ENCODE results near the gene SPATS2. TPM values are rescaled to one million over a fixed set of nuclear protein-coding genes. Genes with fewer than 3 reads are reported as not detected.
A peak's percentile ranks its signal among the peaks of the same experiment; 100 is the strongest.
"Not testable (repeated sequence)": the region's sequence is repeated elsewhere in the genome, so short reads cannot be mapped to it uniquely, and the experiment has no call there.

SPATS2 gene
- total and polyA plus RNA-seq, 2 of the 4 experiments (the other 2 are of a cell fraction), result 50.6 to 63.3 TPM

- intact Hi-C loops (cut with micrococcal nuclease), result no loop called here
- Histone ChIP-seq H2BK120ac (ENCODE audit: low read depth, low read length) (no peak overlapping the region), H3K27me3 (ENCODE audit: control insufficient read depth, insufficient read depth, low read length) (peaks cover 34% of the 10 kb centered on the region), H4K5ac (ENCODE audit: low read depth, low read length) (no peak overlapping the region), H3K4me3 (ENCODE audit: insufficient read depth, low read depth, low read length) (no peak overlapping the region), H4K8ac (ENCODE audit: low read depth in 2 of 2, low read length in 2 of 2) (no peak overlapping the region), H2BK5ac (ENCODE audit: low read depth, low read length, poor library complexity, severe bottlenecking) (no peak overlapping the region), H3K27ac (ENCODE audit: insufficient read depth, low read length) (no peak overlapping the region), H2AK5ac (ENCODE audit: low read depth, low read length) (no peak overlapping the region), H4K91ac (ENCODE audit: insufficient read depth, low read depth, low read length) (no peak overlapping the region), H2AK9ac (replicated peaks; ENCODE audit: low read depth, low read length, poor library complexity) (no peak overlapping the region), H3K9ac (ENCODE audit: low read depth, low read length) (no peak overlapping the region), H2AFZ (replicated peaks; ENCODE audit: low read length, poor library complexity) (peak overlapping the region; percentile 55), H3K14ac (replicated peaks; ENCODE audit: low read depth, low read length) (no peak overlapping the region), H3K36me3 (ENCODE audit: control insufficient read depth, insufficient read depth, low read length) (peaks cover 6% of the 10 kb centered on the region), H3K23ac (ENCODE audit: low read depth, low read length) (no peak overlapping the region), H3K9me3 (ENCODE audit: control insufficient read depth, insufficient read depth, low read length) (no peaks in the 10 kb centered on the region), H3K4me1 (ENCODE audit: control insufficient read depth, insufficient read depth, low read length) (no peaks in the 10 kb centered on the region), H4K20me1 (ENCODE audit: insufficient read depth, low read length) (no peaks in the 10 kb centered on the region), H2BK15ac (ENCODE audit: low read depth, low read length) (no peak overlapping the region), H3K79me1 (ENCODE audit: low read depth in 1 of 2, low read length in 2 of 2) (no peaks in the 10 kb centered on the region), H3K18ac (ENCODE audit: low read depth, low read length) (no peak overlapping the region), H3K56ac (ENCODE audit: extremely low read depth, insufficient read depth, low read length) (no peak overlapping the region), H3K4me2 (ENCODE audit: low read depth, low read length) (no peak overlapping the region), H2BK20ac (ENCODE audit: low read depth, low read length) (no peak overlapping the region), H3K4ac (ENCODE audit: low read depth, low read length) (no peak overlapping the region), H3K9me1 (ENCODE audit: insufficient read depth, low read length) (no peaks in the 10 kb centered on the region)
- ATAC-seq (ENCODE audit: low read depth) (no peak), DNase-seq (no peak)
- CTCF ChIA-PET, result interaction anchor here (1.2 to 3.6 kb wide), 2 partner anchors 9 to 15 kb away, joined by 3 to 24 read pairs; no protein-coding TSS in a partner anchor
- in situ Hi-C loops (cut with MboI; ENCODE audit: low sequenced_read_pairs), result no loop called here
- POLR2A ChIA-PET (ENCODE audit: unreplicated experiment), result no interaction called here
- BruUV-seq (replicated peaks), result no TSS peak
- dilution Hi-C loops (cut with HindIII; ENCODE audit: low sequenced_read_pairs, unreplicated experiment), result no loop called here
- 40% methylated on average over 22 of the region's 40 CpGs; no CpG with 5 or more reads in 1 of the 2 experiments for WGBS, 2 experiments (ENCODE audit: extremely low coverage in 2 of 2, insufficient read length in 1 of 2)
- TF ChIP-seq CTCF (conservative IDR thresholded peaks at IDR 0.05; ENCODE audit: low read depth, low read length), result no peak
- TF ChIP-seq FOS (IDR thresholded peaks at IDR 0.05; ENCODE audit: low read depth, low read length), result no peak
- no peak for TF ChIP-seq SMC3 (IDR thresholded peaks at IDR 0.05; ENCODE audit: low read depth, low read length)
- no peak for TF ChIP-seq MAZ (IDR thresholded peaks at IDR 0.05; ENCODE audit: borderline replicate concordance, low read depth, low read length)
- no peak for TF ChIP-seq RFX5 (IDR thresholded peaks at IDR 0.05; ENCODE audit: low read depth, low read length)
- TF ChIP-seq NFE2L2 (IDR thresholded peaks at IDR 0.05; ENCODE audit: low read depth, low read length), result no peak
- no peak for TF ChIP-seq CHD1 (IDR thresholded peaks at IDR 0.05; ENCODE audit: low read depth, low read length)
Observed at GRCh38 chr12:49332891-49333371, 34.3 kb upstream of the SPATS2 start.

- WGBS, 2 experiments (ENCODE audit: extremely low coverage in 2 of 2, insufficient read length in 1 of 2), result no CpG with 5 or more reads among the region's 21 CpGs
- H3K9me1 ChIP-seq (ENCODE audit: insufficient read depth, low read length); H2BK20ac ChIP-seq (ENCODE audit: low read depth, low read length); H2AK9ac ChIP-seq (replicated peaks; ENCODE audit: low read depth, low read length, poor library complexity); ATAC-seq (ENCODE audit: low read depth); H3K79me1 ChIP-seq (ENCODE audit: low read depth in 1 of 2, low read length in 2 of 2); H4K20me1 ChIP-seq (ENCODE audit: insufficient read depth, low read length); H2AK5ac ChIP-seq (ENCODE audit: low read depth, low read length); POLR2A ChIA-PET (ENCODE audit: unreplicated experiment); H4K8ac ChIP-seq (ENCODE audit: low read depth in 2 of 2, low read length in 2 of 2); H4K91ac ChIP-seq (ENCODE audit: insufficient read depth, low read depth, low read length); H2BK15ac ChIP-seq (ENCODE audit: low read depth, low read length); H3K27ac ChIP-seq (ENCODE audit: insufficient read depth, low read length); H4K5ac ChIP-seq (ENCODE audit: low read depth, low read length); H3K18ac ChIP-seq (ENCODE audit: low read depth, low read length); H3K56ac ChIP-seq (ENCODE audit: extremely low read depth, insufficient read depth, low read length); H3K4me1 ChIP-seq (ENCODE audit: control insufficient read depth, insufficient read depth, low read length); H3K4ac ChIP-seq (ENCODE audit: low read depth, low read length); H2AFZ ChIP-seq (replicated peaks; ENCODE audit: low read length, poor library complexity); H3K9ac ChIP-seq (ENCODE audit: low read depth, low read length); H3K9me3 ChIP-seq (ENCODE audit: control insufficient read depth, insufficient read depth, low read length); in situ Hi-C loops (cut with MboI; ENCODE audit: low sequenced_read_pairs); dilution Hi-C loops (cut with HindIII; ENCODE audit: low sequenced_read_pairs, unreplicated experiment); H3K36me3 ChIP-seq (ENCODE audit: control insufficient read depth, insufficient read depth, low read length); H3K4me2 ChIP-seq (ENCODE audit: low read depth, low read length); H3K4me3 ChIP-seq (ENCODE audit: insufficient read depth, low read depth, low read length); H2BK5ac ChIP-seq (ENCODE audit: low read depth, low read length, poor library complexity, severe bottlenecking); intact Hi-C loops (cut with micrococcal nuclease); H3K14ac ChIP-seq (replicated peaks; ENCODE audit: low read depth, low read length); H3K23ac ChIP-seq (ENCODE audit: low read depth, low read length); BruUV-seq (replicated peaks); DNase-seq; H2BK120ac ChIP-seq (ENCODE audit: low read depth, low read length): not testable (repeated sequence)
- H3K27me3 ChIP-seq (ENCODE audit: control insufficient read depth, insufficient read depth, low read length), result peaks cover 42% of the 10 kb centered on the region
- CTCF ChIA-PET, result interaction anchor here (1.2 to 3.6 kb wide), 2 partner anchors 8 to 14 kb away, joined by 3 to 24 read pairs; no protein-coding TSS in a partner anchor
Observed at GRCh38 chr12:49333778-49334177, 33.5 kb upstream of the SPATS2 start.

All from IMR-90 (cell line).